ENCODE measurements around the gene TMEM101.

TMEM101 gene

DNA sequence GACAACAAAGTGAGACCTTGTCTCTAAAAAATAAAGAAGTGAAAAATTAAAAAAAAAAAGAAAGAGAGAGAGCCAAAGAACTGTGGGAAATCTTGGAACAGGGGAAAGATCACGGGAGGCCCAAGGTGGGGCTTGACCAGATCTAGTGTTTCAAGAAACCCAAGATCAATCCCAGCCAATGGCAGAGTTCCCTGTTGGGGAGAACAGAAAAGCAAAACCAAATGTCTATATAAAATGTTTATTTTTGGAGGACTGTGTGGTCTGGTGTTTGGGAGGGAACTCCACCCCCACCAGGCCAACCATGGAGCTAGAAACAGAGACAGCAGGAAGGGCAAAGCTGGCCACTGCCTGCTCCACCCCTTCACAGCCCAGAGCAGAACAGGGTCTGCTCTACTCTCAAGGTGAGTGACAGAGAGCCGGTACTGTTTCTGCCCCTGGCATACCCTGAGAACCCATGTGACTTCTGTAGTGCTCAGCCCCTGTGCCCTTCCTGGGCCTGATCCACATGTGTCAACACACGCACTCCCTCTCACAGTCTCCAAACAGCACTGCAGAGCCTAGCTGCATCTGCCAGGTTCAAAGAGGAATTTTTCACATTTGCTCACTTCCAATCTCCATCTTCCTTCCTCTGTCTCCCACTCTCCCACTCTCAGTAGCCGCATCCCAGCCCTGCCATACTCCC lies 3.7 kb downstream of the TMEM101 start:
- no peak for DNase-seq (ENCODE audit: low spot score in 2 of 2)
- Mint-ChIP-seq H3K9me3 (no peaks in the 10 kb centered on the region), H3K4me1 (peaks cover 23% of the 10 kb centered on the region), H3K36me3 (peaks cover 9% of the 10 kb centered on the region), H3K27ac (no peak overlapping the region), H3K4me3 (no peak overlapping the region), H3K27me3 (peaks cover 1% of the 10 kb centered on the region)
- ATAC-seq (ENCODE audit: low read depth): no peak

DNA sequence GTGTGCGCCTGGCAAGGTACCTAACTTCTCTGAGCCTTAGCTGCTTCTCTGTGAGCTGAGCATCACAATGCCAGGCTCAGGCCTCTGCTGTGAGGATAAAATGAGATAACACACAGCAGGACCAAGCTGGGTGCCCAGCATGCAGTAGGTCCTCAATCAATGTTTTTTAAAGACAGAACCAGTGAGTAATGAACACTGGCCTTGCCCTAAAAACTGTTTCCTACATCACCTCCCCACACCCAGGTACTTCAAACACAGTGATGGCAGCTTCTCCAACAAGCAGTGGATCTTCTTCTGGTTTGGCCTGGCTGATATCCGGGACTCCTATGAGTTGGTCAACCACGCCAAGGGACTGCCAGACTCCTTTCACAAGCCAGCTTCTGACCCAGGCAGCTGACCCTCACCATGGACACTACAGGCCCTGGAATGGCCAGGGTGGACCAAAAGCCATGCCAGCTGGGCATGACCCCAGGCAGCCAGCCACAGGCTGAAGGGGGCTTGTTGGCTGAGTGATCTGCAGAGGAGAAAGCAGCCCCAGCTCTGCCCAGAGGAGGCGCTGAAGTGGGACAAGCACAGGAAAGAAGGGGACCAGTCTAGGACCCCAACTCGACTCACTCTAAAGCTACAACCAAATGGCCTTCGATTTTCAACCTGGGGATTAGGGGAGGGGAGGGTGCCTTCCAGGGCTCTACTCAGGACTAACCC lies 6.4 kb downstream of the TMEM101 start:
- peaks cover 19% of the 10 kb centered on the region for H3K4me1 Mint-ChIP-seq
- peaks cover 9% of the 10 kb centered on the region for H3K36me3 Mint-ChIP-seq
- H3K27ac Mint-ChIP-seq: no peak overlapping the region
- peaks cover 4% of the 10 kb centered on the region for H3K27me3 Mint-ChIP-seq
- ATAC-seq (ENCODE audit: low read depth) (no peak), DNase-seq (ENCODE audit: low spot score in 2 of 2) (no peak)
- H3K9me3 Mint-ChIP-seq: no peaks in the 10 kb centered on the region
- peak overlapping the region; percentile 80 for H3K4me3 Mint-ChIP-seq

DNA sequence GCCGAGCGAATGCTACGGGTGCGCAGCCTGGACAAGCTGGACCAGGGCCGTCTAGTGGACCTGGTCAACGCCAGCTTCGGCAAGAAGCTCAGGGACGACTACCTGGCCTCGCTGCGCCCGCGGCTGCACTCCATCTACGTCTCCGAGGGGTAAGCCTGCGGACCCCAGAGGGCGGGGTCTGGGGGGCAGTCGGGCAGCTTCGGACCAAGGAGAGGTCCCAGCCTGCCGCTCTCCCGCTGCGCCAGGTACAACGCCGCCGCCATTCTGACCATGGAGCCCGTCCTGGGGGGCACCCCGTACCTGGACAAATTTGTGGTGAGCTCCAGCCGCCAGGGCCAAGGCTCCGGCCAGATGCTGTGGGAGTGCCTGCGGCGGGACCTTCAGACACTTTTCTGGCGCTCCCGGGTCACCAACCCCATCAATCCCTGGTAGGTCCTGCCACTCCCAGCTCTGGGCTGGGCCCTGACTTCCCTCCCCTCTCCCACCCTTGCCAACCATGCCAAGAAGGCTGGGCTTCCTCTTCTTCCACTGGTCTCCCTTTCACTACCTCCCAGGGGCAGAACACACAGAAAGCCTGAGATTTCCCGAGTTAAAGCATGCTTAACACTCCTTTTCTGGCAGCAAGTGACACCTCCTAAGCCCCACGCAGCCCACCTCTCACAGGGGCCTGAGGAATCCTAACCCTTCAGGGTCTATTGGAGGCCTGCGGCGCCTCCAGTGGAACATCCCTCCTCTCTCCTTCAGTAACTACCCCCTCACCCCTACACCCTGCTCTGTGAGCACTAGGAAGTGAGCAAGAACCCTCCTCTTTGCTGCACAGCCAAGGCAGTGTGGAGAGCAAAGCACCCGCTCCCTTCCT lies 7.2 kb downstream of the TMEM101 start:
- no peak overlapping the region for H3K27ac Mint-ChIP-seq
- peaks cover 9% of the 10 kb centered on the region for H3K36me3 Mint-ChIP-seq
- H3K4me1 Mint-ChIP-seq: peaks cover 19% of the 10 kb centered on the region
- H3K9me3 Mint-ChIP-seq: no peaks in the 10 kb centered on the region
- H3K4me3 Mint-ChIP-seq: peak overlapping the region; percentile 80
- ATAC-seq (ENCODE audit: low read depth) (no peak), DNase-seq (ENCODE audit: low spot score in 2 of 2) (peak in 1 of 2 donors; percentile 22)
- peaks cover 4% of the 10 kb centered on the region for H3K27me3 Mint-ChIP-seq

DNA sequence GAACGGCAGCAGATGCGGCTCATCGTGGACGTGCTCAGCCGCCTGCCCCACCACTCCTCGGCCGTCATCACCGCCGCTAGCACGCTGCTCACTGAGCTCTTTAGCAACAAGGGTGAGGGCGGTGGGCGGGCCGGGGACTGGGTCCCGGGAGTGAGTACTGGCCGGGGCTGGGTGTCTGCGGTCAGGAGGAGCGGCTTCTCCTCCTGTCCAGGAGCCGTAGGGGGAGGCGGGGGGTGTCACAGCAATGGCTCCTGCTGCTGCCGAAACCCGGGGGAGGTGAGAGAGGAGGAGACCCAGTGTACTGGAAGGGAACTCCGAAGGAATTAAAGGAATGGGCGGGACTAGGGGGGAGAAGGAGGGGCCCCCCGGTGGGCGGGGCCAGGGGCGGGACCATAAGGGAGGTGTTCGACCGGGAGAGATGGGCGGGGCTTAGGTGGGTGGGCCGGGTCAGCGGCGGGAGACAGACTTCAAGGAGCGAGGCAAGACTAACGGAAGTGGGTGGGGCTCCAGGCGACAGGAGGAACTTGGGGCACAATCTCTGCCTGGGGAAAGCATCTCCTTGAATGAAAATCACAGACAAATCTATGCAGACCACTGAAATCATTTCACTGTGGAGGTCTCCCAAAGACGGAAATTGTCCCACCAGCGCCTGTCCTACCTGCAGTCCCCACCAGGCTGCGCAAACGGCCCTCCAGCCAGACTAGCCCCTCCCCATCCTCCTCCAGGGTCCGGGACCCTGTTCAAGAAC lies 8.0 kb downstream of the TMEM101 start:
- peaks cover 19% of the 10 kb centered on the region for H3K4me1 Mint-ChIP-seq
- DNase-seq (ENCODE audit: low spot score in 2 of 2): peak; percentile 86 to 87
- peaks cover 4% of the 10 kb centered on the region for H3K27me3 Mint-ChIP-seq
- no peaks in the 10 kb centered on the region for H3K9me3 Mint-ChIP-seq
- peaks cover 9% of the 10 kb centered on the region for H3K36me3 Mint-ChIP-seq
- no peak overlapping the region for H3K27ac Mint-ChIP-seq
- peak overlapping the region; percentile 80 for H3K4me3 Mint-ChIP-seq
- peak; percentile 84 for ATAC-seq (ENCODE audit: low read depth)

DNA sequence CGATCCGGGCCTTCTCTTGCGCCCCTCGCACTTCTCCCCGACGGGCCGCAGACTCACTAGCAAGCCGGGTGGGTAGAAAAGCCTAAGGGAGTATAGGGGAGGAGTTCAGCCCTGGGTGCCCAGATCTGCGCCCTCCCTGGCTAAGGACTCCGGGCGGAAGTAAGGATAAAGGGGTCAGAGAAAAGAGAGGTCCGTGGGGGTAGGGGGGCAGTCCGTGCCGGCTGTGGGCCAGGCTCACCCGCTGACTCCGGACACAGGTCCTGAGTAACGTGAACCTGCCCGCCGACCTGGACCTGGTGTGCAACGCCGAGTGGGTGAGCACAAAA lies 8.5 kb downstream of the TMEM101 start:
- Mint-ChIP-seq H3K9me3 (no peaks in the 10 kb centered on the region), H3K27ac (no peak overlapping the region), H3K36me3 (peaks cover 6% of the 10 kb centered on the region), H3K4me3 (peak overlapping the region; percentile 80), H3K27me3 (peaks cover 6% of the 10 kb centered on the region), H3K4me1 (peaks cover 16% of the 10 kb centered on the region)
- DNase-seq (ENCODE audit: low spot score in 2 of 2): no peak
- ATAC-seq (ENCODE audit: low read depth): peak; percentile 11

DNA sequence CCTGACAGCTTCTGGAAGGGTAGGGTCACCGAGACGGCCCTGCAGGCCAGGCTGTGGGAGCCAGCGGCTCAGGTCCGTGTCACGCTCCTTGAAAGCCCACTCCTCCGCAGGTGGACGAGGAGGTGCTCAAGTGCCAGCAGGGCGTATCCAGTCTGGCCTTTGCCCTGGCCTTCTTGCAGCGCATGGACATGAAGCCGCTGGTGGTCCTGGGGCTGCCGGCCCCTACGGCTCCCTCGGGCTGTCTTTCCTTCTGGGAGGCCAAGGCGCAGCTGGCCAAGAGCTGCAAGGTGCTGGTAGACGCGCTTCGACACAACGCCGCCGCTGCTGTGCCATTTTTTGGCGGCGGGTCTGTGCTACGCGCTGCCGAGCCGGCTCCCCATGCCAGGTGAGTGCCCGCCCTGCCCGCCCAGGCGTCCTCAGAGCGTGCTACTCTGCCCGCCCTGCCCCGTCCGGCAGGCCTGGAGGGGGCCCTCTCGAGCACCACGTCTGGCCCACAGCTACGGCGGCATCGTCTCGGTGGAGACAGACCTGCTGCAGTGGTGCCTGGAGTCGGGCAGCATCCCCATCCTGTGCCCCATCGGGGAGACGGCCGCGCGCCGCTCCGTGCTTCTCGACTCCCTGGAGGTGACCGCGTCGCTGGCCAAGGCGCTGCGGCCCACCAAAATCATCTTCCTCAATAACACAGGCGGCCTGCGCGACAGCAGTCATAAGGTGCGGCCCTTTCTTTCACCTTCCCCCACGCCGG lies 9.1 kb downstream of the TMEM101 start:
- Mint-ChIP-seq H3K36me3 (peaks cover 5% of the 10 kb centered on the region), H3K27me3 (peaks cover 6% of the 10 kb centered on the region), H3K4me1 (peaks cover 16% of the 10 kb centered on the region), H3K27ac (no peak overlapping the region), H3K9me3 (no peaks in the 10 kb centered on the region), H3K4me3 (peak overlapping the region; percentile 80)
- DNase-seq (ENCODE audit: low spot score in 2 of 2) (peak; percentile 32 to 55), ATAC-seq (ENCODE audit: low read depth) (peak; percentile 21)

DNA sequence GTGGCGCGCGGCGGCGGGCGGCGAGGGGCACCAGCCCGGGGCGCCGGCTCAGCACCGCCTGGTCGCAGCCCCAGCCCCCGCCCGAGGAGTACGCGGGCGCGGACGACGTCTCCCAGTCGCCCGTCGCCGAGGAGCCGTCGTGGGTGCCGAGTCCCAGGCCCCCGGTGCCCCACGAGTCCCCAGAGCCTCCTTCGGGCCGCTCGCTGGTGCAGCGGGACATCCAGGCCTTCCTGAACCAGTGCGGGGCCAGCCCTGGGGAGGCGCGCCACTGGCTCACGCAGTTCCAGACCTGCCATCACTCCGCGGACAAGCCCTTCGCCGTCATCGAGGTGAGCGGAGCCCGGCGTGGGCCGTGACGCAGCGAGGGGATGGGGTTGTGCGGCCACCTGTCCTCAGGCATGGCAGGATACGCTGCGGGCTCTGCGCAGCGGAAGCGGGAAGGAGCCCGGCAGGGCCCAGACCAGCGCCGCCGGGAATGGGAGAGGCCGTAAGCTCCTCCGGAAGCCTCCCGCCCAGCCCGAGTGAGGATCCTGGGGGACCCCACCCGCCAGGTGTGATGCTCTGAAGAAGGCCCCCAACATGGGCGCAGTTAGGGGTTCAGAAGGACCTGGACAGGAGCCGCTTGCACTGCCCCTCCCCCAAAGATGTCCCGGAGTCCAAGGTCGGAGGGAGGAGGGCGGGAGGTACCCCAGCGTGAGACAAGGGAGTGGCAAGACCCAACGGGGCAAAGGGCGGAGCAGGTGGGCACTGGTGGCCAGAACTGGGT lies 9.8 kb downstream of the TMEM101 start:
- peak overlapping the region; percentile 65 for H3K4me3 Mint-ChIP-seq
- ATAC-seq (ENCODE audit: low read depth) (no peak), DNase-seq (ENCODE audit: low spot score in 2 of 2) (peak; percentile 9 to 53)
- no peaks in the 10 kb centered on the region for H3K9me3 Mint-ChIP-seq
- H3K4me1 Mint-ChIP-seq: peaks cover 16% of the 10 kb centered on the region
- no peak overlapping the region for H3K27ac Mint-ChIP-seq
- peaks cover 6% of the 10 kb centered on the region for H3K27me3 Mint-ChIP-seq
- H3K36me3 Mint-ChIP-seq: peaks cover 2% of the 10 kb centered on the region

DNA sequence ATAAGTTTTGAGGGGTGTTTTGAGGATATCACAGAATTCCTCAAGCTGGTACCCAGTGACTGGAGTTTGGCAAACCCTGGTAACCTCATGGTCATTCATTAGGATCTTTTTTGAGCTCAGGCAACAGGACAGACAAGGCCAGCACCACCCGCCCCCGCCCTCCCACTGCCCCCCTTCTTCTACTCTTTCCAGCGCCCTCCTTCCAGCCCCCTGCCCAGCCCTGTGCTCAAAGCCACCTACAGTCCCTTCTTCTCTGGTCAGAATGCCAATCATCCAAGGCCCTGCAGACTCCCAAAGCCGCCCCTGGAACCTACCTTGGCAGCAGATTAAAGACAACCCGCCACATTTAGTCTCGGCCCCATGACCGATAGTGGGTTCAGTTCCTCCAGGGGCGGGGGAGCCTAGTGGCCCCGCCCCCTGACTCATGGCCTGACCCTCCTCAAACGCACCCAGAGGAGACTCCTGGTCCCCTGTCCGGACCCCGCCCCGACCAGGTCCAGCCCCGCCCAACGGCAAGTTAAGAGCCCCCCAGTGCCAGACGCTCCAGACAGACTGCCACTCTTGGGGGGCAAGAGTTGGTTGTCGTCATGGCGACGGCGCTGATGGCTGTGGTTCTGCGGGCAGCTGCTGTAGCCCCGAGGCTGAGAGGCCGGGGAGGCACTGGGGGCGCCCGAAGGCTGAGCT lies 10.5 kb downstream of the TMEM101 start, which contains the start of gene NAGS:
NAGS (plus strand) TSS at position 546 of the 684 bp plus-strand sequence; CDS start at position 588, 42 bp downstream.
- peaks cover 16% of the 10 kb centered on the region for H3K4me1 Mint-ChIP-seq
- H3K4me3 Mint-ChIP-seq: peak within 1 kb of the TSS; percentile 65
- H3K9me3 Mint-ChIP-seq: no peaks in the 10 kb centered on the region
- no peak for DNase-seq (ENCODE audit: low spot score in 2 of 2)
- H3K27me3 Mint-ChIP-seq: peaks cover 6% of the 10 kb centered on the region
- ATAC-seq (ENCODE audit: low read depth): no peak
- no peaks in the 10 kb centered on the region for H3K36me3 Mint-ChIP-seq
- H3K27ac Mint-ChIP-seq: no peak within 1 kb of the TSS

DNA sequence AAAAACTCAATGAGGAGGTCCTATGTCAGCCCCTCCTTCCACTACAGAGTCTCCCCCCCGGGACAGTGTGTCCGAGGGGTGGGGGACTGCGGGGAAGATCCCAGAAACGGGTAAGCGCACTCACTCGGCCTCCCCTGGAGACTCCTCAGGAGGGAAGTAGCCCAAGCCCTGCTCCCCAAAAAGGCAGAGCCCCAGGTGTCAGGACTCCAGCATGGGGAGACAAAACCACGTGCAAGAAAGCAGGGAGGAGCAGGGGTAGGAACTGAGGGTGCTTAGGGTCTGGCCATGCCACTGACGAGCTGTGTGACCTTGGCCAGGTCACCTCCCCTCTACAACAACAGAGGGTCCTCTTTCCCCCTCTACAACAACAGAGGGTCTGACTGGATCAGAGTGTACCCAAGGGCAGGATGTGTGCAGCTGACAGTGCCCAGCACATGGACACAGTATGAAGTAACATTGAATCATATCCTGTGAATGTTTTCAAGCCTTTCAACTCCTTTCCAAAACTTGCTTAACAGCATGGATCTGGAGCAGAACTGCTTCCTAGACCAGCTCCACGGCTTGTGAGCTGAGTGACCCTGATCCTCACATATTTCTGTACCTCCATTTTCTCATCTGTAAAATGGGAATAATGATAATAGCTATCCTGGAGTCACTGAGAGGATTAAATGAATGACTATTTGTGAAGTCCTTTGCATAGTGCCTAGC lies 12.5 kb downstream of the TMEM101 start:
- DNase-seq (ENCODE audit: low spot score in 2 of 2) (no peak), ATAC-seq (ENCODE audit: low read depth) (no peak)
- Mint-ChIP-seq H3K27ac (no peak overlapping the region), H3K4me1 (peaks cover 8% of the 10 kb centered on the region), H3K36me3 (no peaks in the 10 kb centered on the region), H3K9me3 (no peaks in the 10 kb centered on the region), H3K4me3 (no peak overlapping the region), H3K27me3 (peaks cover 12% of the 10 kb centered on the region)

DNA sequence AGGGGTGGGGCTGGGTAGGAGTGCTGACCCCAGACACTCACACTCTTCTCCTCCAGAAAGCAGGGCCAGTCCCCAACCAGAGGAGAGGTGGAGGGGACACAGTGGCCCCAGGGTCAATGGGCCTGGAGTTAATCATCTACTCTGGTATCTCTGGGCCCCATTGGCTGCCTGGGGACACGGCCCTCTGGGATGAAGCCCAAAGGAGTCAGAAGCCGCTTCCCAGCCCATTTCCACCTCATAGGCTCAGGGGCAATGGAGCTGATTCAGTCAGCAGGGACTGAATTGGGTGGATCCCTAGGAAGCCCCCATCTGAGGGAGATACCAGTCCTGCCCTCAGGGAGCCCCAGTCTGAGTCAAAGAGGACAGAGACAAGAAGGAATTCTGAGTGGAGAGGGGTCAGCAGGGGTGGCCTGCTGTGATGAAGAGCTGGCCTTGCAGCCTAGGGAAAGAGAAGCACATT lies 13.3 kb downstream of the TMEM101 start:
- peaks cover 12% of the 10 kb centered on the region for H3K27me3 Mint-ChIP-seq
- H3K9me3 Mint-ChIP-seq: no peaks in the 10 kb centered on the region
- H3K4me1 Mint-ChIP-seq: peaks cover 5% of the 10 kb centered on the region
- no peaks in the 10 kb centered on the region for H3K36me3 Mint-ChIP-seq
- no peak for DNase-seq (ENCODE audit: low spot score in 2 of 2)
- H3K4me3 Mint-ChIP-seq: no peak overlapping the region
- ATAC-seq (ENCODE audit: low read depth): no peak
- H3K27ac Mint-ChIP-seq: no peak overlapping the region

DNA sequence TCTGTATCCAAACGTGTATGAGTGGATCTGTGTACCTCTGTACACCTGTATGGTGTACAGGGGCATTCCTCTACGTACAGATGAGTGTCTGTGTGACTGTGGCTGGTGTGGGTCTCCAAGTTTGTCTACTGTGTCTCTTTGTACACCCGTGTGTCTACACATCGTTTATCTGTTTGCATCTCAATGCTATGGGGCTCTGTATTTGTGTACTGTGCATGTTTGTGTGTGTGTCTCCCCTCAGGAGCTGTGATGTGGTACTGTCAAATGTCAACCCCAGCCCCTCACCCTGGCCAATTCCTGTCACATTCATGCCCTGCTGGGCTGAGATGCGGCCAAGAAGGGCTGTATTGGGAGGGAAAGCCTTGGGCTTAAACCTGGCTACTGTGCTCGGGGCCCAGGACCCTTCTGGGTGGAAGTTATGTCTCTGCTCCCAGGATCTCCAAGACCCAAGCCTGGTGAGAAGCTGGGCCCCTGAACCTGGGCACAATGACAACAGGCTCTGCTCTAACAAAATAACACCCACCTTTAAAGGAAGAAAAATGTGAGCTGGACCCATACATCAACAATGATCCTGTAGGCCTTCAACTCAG lies 13.8 kb downstream of the TMEM101 start:
- no peaks in the 10 kb centered on the region for H3K36me3 Mint-ChIP-seq
- no peak overlapping the region for H3K4me3 Mint-ChIP-seq
- DNase-seq (ENCODE audit: low spot score in 2 of 2): no peak
- no peaks in the 10 kb centered on the region for H3K9me3 Mint-ChIP-seq
- H3K27ac Mint-ChIP-seq: no peak overlapping the region
- no peak for ATAC-seq (ENCODE audit: low read depth)
- H3K4me1 Mint-ChIP-seq: peaks cover 1% of the 10 kb centered on the region
- H3K27me3 Mint-ChIP-seq: peaks cover 12% of the 10 kb centered on the region

Measured in memory B cell (primary cell).